Thymus (tissue), 11 donors: ENCODE data around the gene HDAC4. TPM values are rescaled to one million over a fixed set of nuclear protein-coding genes. Genes with fewer than 3 reads are reported as not detected.

ENCODE experiments used
- DNase-seq, 9 donors: peaks; one replicate each; pipeline ENCODE4 v3.0.0-alpha.2; 2013; ENCODE audit warnings: low spot score in 9 of 9, low read depth in 6 of 9, missing footprints in 1 of 9
- H3K27ac ChIP-seq, 2 donors: one replicate each; pipeline ENCODE4 v1.5.1; 2013; ENCODE audit warnings: control low read depth in 1 of 2, low read depth in 1 of 2, low read length in 1 of 2, mild to moderate bottlenecking in 1 of 2, moderate library complexity in 1 of 2
- H3K27me3 ChIP-seq, 2 donors: one replicate each; pipeline ENCODE4 v1.5.1; 2013; ENCODE audit warnings: low read length in 1 of 2; ENCODE audit not compliant: control insufficient read depth in 2 of 2, insufficient read depth in 1 of 2
- H3K36me3 ChIP-seq, 2 donors: one replicate each; pipeline ENCODE4 v1.5.1; 2013; ENCODE audit warnings: low read length in 1 of 2, mild to moderate bottlenecking in 1 of 2, moderate library complexity in 1 of 2; ENCODE audit not compliant: control insufficient read depth in 2 of 2, insufficient read depth in 2 of 2
- H3K4me1 ChIP-seq, 2 donors: one replicate each; pipeline ENCODE4 v1.5.1; 2013; ENCODE audit warnings: low read length in 2 of 2; ENCODE audit not compliant: control insufficient read depth in 2 of 2, insufficient read depth in 2 of 2
- H3K4me3 ChIP-seq, 2 donors: one replicate each; pipeline ENCODE4 v1.5.1; 2013; ENCODE audit warnings: low read length in 2 of 2, control low read depth in 1 of 2, mild to moderate bottlenecking in 1 of 2
- H3K9me3 ChIP-seq, 2 donors: one replicate each; pipeline ENCODE4 v1.5.1; 2013; ENCODE audit warnings: low read length in 1 of 2, mild to moderate bottlenecking in 1 of 2; ENCODE audit not compliant: control insufficient read depth in 2 of 2, insufficient read depth in 1 of 2
- WGBS: extraction: QIAGEN DNeasy Blood & Tissue Kit; methylation state at CpG from one replicate; pipeline ENCODE4 v1.1.7; 2013; 5-methylcytosine and 5-hydroxymethylcytosine counted together
- polyA plus RNA-seq: library from polyadenylated mRNA; stranded (reverse); fragments of 200-250 nt; gene quantifications from one replicate; pipeline ENCODE4 v1.2.3, GENCODE V29; 2013
- total RNA-seq: library from RNA; stranded (reverse); fragments of 120-200 nt; gene quantifications from one replicate; pipeline ENCODE4 v1.2.4, GENCODE V29; 2013
- donor health status: healthy.

The HDAC4 gene
- total and polyA plus RNA-seq, 2 donors: 7.8 to 17.9 TPM

- H3K27me3 ChIP-seq: no peaks in the 10 kb centered on the region
- no peak overlapping the region for H3K27ac ChIP-seq
- H3K4me3 ChIP-seq: no peak overlapping the region
- peaks cover 0 to 3% of the 10 kb centered on the region in 2 donors for H3K9me3 ChIP-seq
- DNase-seq: no peak
- peaks cover 16 to 45% of the 10 kb centered on the region in 2 donors for H3K36me3 ChIP-seq
- peaks cover 30 to 99% of the 10 kb centered on the region in 2 donors for H3K4me1 ChIP-seq
- WGBS: 98% methylated on average over 25 of the region's 25 CpGs
These were observed 94.3 kb downstream of the HDAC4 start for GRCh38 chr2:239306274-239307220.

DNA sequence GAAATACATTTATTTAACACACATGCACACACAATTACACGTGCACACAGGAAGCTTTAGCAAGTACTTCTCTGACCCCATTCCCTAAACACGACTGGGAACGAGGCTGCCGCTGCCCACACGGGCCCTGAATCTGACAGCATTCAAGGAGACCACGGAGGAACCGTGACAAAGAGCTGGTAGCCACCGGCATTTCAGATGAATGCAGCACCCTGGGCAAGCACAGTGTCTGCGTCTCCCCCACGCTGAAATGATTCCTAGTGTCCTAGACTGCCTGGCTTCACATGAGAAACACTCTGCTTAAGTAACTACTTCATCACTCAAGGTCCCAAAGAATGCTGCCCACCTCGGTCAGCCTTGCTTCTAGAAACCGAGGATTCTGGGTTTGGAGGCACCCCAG lies 95.0 kb downstream of the HDAC4 start:
- Histone ChIP-seq H3K27ac (no peak overlapping the region), H3K36me3 (peaks cover 10 to 38% of the 10 kb centered on the region in 2 donors), H3K4me1 (peaks cover 37 to 99% of the 10 kb centered on the region in 2 donors), H3K27me3 (no peaks in the 10 kb centered on the region), H3K9me3 (peaks cover 0 to 3% of the 10 kb centered on the region in 2 donors), H3K4me3 (no peak overlapping the region)
- no peak for DNase-seq
- 96% methylated on average over 12 of the region's 12 CpGs for WGBS

GRCh38 chr2:239305222-239305575 lies 95.6 kb downstream of the HDAC4 start:
- Histone ChIP-seq H3K9me3 (peaks cover 0 to 3% of the 10 kb centered on the region in 2 donors), H3K36me3 (peaks cover 6 to 32% of the 10 kb centered on the region in 2 donors), H3K4me1 (peaks cover 40 to 99% of the 10 kb centered on the region in 2 donors), H3K27ac (peak overlapping the region in 1 of 2 donors; percentile 5), H3K4me3 (no peak overlapping the region), H3K27me3 (no peaks in the 10 kb centered on the region)
- DNase-seq: no peak
- 96% methylated on average over 11 of the region's 11 CpGs for WGBS

DNA sequence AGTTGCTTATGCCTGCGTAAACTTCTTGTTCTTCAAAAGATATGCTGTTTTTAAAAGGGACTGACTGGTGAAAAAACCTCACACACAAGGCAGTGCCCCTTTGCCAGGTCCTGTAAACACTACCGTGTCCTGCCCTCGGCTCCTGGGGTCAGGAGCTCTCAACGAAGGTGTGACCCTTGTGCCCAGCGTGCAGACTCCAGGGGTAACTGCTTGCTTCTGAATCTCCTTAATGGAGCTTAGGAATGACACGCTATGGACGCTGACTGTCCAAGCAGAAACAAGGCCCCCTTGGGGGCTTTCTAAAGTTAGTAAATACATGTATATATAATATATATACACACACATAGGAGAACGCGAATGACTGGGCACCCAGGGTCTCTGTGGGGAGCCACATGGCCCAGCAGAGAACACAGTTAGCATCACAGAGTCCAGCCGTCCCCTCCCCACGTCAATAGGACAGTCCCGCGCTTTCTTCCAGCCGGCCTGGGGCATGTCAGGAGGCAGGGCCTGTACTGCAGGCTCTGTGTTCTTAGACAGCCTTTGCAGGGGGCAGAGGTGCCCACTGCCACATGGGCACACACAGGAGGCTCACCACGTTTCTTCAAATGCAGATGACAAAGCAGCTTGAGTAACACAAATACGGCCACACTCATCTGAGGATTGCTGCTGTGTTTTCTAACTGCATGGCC lies 96.1 kb downstream of the HDAC4 start:
- H3K9me3 ChIP-seq: peaks cover 0 to 3% of the 10 kb centered on the region in 2 donors

GRCh38 chr2:239303711-239304532 lies 96.9 kb downstream of the HDAC4 start:
- Histone ChIP-seq H3K36me3 (peaks cover 3 to 28% of the 10 kb centered on the region in 2 donors), H3K4me3 (no peak overlapping the region), H3K4me1 (peaks cover 37 to 99% of the 10 kb centered on the region in 2 donors), H3K27ac (peak overlapping the region in 1 of 2 donors; percentile 67), H3K9me3 (peaks cover 0 to 3% of the 10 kb centered on the region in 2 donors), H3K27me3 (no peaks in the 10 kb centered on the region)
- DNase-seq: peak in 1 of 9 donors; percentile 65
- 85% methylated on average over 21 of the region's 21 CpGs for WGBS

More for the DNA sequence above, 96.1 kb downstream of the HDAC4 start:
- H3K4me1 ChIP-seq: peaks cover 40 to 99% of the 10 kb centered on the region in 2 donors
- peak overlapping the region in 1 of 2 donors; percentile 5 for H3K27ac ChIP-seq
- no peak for DNase-seq
- H3K27me3 ChIP-seq: no peaks in the 10 kb centered on the region
- H3K36me3 ChIP-seq: peaks cover 3 to 28% of the 10 kb centered on the region in 2 donors
- 93% methylated on average over 16 of the region's 16 CpGs for WGBS
- H3K4me3 ChIP-seq: no peak overlapping the region

DNA sequence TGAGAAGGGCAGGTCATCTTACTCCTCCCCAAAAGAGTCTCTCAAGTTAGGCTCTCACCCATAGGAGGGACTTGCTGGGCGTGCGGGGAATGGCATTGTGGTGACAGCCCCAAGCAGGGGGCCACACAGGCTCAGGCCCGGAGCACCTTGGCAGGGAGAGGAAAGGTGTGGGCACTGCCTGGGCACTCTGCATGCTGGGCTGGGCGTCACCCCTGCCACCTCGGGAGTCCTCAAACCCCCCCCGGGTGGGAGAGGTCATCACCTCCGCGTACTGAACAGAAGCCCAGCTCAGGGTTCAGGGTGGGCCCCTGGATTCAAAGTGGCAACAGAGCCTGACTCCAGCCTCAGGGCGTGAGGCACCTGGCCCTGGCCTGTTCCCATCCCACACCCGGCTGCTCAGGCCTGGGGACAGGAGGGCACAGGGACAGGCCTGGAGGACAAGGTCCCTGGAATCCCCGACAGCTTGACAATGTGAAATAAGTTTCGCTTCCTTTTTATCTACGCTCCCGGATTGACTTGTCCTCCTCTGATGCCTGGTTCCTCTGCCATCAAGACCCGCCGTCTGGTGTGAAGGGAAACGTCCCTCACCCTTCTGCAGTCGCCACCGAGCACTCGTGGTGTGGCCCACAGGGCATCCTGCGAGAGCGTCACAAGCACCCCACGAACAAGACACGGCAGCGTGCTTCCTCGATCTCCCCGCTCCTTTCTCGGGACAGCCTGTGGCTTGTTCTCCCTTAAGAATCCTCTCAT lies 97.8 kb downstream of the HDAC4 start:
- H3K9me3 ChIP-seq: peaks cover 0 to 3% of the 10 kb centered on the region in 2 donors
- no peak overlapping the region for H3K4me3 ChIP-seq
- peak in 1 of 9 donors; percentile 46 for DNase-seq
- H3K36me3 ChIP-seq: peaks cover 0 to 20% of the 10 kb centered on the region in 2 donors
- H3K27ac ChIP-seq: peak overlapping the region in 1 of 2 donors; percentile 67
- H3K4me1 ChIP-seq: peaks cover 40 to 99% of the 10 kb centered on the region in 2 donors
- no peaks in the 10 kb centered on the region for H3K27me3 ChIP-seq
- WGBS: 88% methylated on average over 28 of the region's 28 CpGs

DNA sequence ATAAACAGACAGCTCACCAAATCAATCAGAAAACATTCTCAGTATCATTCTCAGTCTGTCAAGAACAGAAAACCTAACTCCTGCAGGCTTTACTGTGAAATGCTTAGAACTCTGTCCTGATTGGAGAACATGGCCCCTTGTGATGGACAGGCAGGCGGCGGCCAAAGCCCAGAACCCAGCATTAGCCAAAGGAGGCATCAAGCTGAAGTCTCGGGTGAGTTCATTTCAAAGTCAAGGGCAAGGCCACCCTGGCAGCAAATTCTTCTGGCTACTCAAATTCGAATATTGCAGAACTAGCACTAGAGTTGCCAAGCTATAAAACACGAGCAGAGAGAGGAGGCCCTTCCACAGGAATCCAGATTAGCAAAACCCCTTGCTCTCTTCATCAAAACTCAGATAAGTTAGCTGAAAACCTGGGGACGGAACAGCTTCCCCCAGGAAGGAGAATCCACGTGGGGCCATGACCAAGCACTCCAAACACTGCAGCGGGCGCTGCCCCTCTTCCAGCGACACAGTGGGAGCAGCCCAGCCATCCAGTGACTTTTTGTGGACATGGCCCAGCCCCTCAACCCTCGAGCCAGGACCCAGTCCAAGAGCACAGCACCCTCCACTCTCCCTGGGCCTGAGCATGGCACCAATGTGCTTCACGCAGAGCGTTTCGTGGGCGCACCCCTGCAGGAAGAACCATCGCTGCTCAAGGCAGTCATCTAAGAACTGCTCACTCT lies 98.6 kb downstream of the HDAC4 start:
- WGBS: 93% methylated on average over 16 of the region's 16 CpGs
- H3K4me1 ChIP-seq: peaks cover 46 to 100% of the 10 kb centered on the region in 2 donors
- peak overlapping the region in 1 of 2 donors; percentile 0 for H3K27ac ChIP-seq
- peaks cover 0 to 3% of the 10 kb centered on the region in 2 donors for H3K9me3 ChIP-seq
- peaks cover 0 to 14% of the 10 kb centered on the region in 2 donors for H3K36me3 ChIP-seq
- no peaks in the 10 kb centered on the region for H3K27me3 ChIP-seq
- DNase-seq: no peak
- H3K4me3 ChIP-seq: no peak overlapping the region
